HG02840 (cell line): Measurements from ENCODE around the gene MED15.

ENCODE experiments used
- ATAC-seq: cut with Tn5 transposase; IDR thresholded peaks from one replicate; pipeline ENCODE4 v1.9.1; 2021; ENCODE audit warnings: mild to moderate bottlenecking, moderate library complexity, moderate number of reproducible peaks; ENCODE audit not compliant: unreplicated experiment, low FRiP score

MED15 gene

DNA sequence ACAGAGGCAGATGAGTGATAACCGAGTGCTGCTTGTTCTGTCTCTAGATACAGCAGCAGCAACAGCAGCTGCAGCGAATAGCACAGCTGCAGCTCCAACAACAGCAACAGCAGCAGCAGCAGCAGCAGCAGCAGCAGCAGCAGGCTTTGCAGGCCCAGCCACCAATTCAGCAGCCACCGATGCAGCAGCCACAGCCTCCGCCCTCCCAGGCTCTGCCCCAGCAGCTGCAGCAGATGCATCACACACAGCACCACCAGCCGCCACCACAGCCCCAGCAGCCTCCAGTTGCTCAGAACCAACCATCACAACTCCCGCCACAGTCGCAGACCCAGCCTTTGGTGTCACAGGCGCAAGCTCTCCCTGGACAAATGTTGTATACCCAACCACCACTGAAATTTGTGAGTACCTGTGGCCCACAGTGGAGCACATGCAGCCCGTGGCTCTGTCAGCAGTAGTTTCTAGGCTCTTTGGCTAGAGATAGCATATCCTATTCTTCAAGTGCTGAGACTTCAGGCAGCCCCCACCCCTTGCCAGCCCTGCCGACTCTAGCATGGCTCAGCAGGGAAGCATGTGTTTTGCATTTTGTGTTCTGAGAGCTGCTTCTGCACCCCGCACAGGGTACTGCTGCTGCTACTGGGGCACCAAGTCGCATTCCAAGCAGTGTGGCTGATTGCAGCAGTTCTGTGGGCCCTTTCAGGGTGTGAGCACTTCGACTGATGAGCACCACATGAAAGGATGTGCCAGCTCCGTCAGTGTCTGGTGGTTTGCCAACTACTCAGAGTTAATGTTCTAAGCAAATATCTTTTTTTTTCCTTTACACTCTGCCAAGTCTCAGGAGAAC is 59.2 kb downstream of the MED15 start:
- no peak for ATAC-seq

GRCh38 chr22:20567371-20567847 is 60.0 kb downstream of the MED15 start:
- no peak for ATAC-seq

- no peak for ATAC-seq
Measured at GRCh38 chr22:20567993-20568417, 60.6 kb downstream of the MED15 start.

GRCh38 chr22:20568502-20569058 is 61.2 kb downstream of the MED15 start:
- ATAC-seq, result no peak

DNA sequence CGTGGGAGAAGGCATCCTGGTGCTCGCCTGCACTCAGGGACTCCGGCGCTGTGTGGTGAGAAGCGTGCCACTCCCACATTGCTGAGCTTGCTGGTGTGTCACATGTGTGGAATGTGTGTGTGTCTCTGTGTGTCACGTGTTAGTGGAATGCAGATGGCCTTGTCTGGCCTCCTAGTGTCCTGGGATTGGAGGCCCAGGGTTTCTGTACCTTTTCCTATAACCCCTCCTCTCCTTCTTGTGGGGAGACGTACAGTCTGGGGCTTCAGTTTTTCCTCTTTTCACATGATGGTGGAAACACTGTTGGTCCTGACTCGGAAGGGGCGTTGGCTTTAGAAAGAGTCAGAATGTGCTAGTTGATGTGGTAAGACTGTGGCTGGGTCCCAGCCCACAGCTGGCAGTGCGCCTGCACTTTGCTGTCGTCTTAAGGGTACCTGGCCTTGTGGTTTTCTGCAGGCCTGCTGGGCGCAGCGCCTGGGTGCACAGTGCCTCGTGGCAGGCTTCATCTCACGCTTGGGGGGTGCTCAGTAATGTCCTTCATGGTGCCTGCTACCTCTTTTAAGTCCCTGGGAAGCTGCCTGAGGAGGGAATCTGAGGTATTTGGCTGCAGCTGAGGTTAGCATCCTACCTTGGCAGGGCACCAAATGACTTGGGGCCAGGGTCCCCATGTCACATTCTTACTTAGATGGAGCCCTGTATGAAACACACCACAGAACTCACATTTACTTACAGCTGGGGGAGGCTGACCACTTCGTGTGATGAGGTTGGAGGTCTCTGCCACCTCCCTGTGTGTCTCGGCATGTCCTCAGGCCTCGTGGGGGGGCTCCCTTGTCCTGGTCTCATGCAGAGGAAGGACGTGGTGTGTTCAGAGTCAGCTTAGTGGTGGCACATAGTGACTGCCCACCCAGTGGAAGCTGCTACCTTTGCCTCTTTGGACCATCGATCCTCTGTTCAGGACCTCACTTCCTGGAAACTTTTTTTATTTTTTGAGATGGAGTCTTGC is 61.9 kb downstream of the MED15 start:
- ATAC-seq, result no peak

DNA sequence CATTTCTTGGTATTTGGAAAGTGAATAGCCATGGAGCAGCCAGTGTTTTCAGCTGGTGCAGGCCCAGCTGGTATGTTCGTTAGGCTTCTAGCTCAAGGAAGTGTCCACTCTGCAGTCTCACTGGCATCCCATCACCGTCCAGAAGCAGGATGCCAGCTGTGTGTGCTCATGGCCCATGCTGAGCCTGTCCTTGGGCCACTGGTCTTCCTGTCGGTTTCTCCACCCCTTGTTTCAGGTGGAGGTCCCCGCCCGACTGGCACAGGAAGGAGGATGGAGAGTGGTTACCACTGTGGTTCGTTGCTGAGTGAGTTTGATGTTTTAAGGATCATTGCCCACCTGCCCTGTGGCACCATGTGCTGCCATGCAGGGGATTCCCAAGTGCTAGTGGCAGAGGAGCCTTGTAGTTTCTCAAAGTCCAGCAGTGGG is 63.7 kb downstream of the MED15 start:
- ATAC-seq, result no peak

DNA sequence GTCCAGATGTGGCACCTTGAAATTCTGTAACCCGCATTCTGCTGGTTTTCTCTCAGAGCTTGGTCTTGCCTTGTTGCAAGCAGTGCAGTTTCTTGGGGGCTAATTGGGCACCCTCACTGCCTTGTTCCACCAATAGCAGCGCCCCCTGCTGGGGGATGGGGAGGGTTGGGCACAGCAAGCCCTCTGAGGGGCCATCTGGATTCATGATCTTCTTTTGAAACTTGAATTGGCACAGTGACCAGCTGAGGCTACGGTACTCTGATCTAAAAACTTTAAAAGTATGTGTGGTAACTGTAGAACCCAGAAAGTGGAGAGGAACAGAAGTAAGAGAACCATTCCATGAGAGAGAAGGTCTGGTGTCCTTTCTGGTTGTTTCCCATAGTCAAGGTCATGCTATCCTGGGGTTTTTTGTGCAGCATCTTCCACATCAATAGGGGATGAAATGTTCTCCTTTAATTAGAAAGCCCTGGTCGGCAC is 64.2 kb downstream of the MED15 start:
- no peak for ATAC-seq

DNA sequence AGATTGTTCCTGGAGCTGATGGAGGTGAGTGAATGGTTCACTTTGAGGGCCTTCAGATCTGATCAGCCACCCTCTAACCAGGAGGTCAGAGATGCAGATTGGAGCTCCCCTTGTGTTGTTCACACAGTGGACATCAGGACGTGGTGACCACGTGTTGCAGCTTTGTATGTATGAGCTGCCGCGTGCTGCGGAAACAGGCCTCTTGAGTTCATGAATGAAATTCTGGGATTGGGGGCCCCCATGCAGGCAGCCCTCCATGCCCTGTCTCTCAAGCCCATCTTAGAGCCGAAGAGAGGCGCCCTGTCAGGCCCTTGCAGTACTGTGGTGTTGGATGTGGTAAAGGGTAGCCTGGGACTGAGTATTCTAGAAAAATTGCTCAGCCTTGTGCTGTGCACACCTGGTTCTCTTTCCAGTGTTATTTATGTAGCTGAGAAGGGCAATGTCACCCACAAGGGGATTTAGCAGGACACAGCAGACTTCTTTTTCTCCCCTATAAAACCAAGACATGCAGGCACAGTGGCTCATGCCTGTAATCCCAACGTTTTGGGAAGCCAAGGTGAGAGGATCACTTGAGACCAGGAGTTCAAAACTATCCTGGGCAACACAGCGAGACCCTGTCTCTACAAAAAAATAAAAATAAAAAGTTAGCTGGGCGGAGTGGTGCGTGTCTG is 64.9 kb downstream of the MED15 start:
- no peak for ATAC-seq

GRCh38 chr22:20573176-20573832 is 65.9 kb downstream of the MED15 start:
- ATAC-seq, result no peak

GRCh38 chr22:20573833-20574615 is 66.6 kb downstream of the MED15 start:
- no peak for ATAC-seq

- ATAC-seq, result no peak
Measured at GRCh38 chr22:20574920-20575353, 67.5 kb downstream of the MED15 start.

DNA sequence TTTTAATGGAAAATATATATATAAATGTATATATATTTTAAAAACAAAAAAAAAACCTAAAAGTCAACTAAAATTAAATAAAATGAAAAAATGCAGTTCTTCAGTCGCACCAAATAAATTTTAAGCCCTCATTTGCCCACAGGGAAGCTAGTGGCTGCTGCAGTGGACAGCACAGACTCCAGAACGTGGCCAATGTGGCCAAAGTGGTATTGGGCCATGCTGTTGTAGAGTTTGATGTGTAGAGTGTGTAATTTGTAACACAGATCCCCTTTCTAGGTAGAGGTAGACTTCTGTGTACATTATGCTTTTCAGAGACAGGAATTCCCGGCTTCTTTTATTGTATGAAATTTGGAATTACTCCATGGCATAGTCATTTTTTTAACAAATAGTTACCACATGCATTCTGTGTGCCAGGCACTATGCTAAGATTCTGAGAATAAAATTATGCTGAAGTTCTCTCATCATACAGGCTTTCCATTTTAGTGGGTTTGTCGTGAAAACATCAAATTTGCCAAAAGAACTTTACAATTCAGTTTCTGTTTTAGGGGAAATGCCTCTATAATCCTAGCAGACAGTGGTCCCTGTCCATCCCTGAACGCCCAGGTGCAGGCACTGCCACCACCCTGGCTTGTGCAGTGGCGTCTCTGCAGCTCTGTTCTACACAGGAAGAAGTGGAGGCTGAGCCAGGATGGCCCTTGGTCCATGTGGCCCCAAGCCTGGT is 68.5 kb downstream of the MED15 start:
- no peak for ATAC-seq

GRCh38 chr22:20576445-20576816 is 69.0 kb downstream of the MED15 start:
- no peak for ATAC-seq

DNA sequence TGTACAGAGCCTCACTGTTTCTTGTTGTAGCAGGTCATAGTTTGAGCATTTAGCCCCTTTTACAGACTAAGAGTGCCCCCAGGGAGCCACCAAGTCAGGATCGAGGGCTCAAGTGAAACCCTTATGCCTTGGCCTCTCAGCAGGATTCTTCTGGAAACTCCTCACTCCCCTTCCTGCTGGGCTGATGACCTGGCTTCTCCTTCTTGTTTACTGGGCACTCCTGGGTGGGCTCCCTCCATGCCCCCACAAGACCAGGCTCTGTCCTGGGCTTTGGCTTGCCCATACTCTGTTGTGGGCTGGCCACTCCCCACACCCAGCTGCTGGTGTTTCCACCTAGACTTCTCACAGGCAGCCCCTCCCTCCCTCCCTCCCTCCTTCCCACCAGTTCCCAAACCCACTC is 69.6 kb downstream of the MED15 start:
- ATAC-seq, result no peak

- ATAC-seq, result no peak
Measured at GRCh38 chr22:20577549-20577975, 70.2 kb downstream of the MED15 start.

- no peak for ATAC-seq
Measured at GRCh38 chr22:20578192-20578591, 70.8 kb downstream of the MED15 start.

- no peak for ATAC-seq
Measured at GRCh38 chr22:20578707-20579106, 71.3 kb downstream of the MED15 start.
